Activated T-helper 2 cell treated with anti-CD3 and anti-CD28 coated beads, Interferon-gamma antibody, Interleukin-2, Interleukin-4, amounts not matched to agents 10 μg/mL and 5 μg/mL and 100 μg/mL, durations not matched to agents 14 hours and 24 hours and 36 hours (primary cell): ENCODE data around the gene FGF14. TPM values are rescaled to one million over a fixed set of nuclear protein-coding genes. Genes with fewer than 3 reads are reported as not detected.
"Not testable (repeated sequence)": the region's sequence is repeated elsewhere in the genome, so short reads cannot be mapped to it uniquely, and the experiment has no call there.

Source experiments
- DNase-seq: peaks from one replicate; pipeline ENCODE4 v3.0.0; 2021; ENCODE audit warnings: low spot score
- H3K27ac Mint-ChIP-seq: one replicate; pipeline ENCODE4 v1.8.0; 2021; ENCODE audit warnings: mixed read lengths
- H3K27me3 Mint-ChIP-seq: one replicate; pipeline ENCODE4 v1.8.0; 2021; ENCODE audit warnings: low read depth, mixed read lengths
- H3K36me3 Mint-ChIP-seq: one replicate; pipeline ENCODE4 v1.8.0; 2021; ENCODE audit warnings: low read depth, mixed read lengths
- H3K4me1 Mint-ChIP-seq: one replicate; pipeline ENCODE4 v1.8.0; 2021; ENCODE audit warnings: low read depth, mixed read lengths
- H3K4me3 Mint-ChIP-seq: one replicate; pipeline ENCODE4 v1.8.0; 2021; ENCODE audit warnings: low read depth, mild to moderate bottlenecking, moderate library complexity, mixed read lengths
- H3K9me3 Mint-ChIP-seq: one replicate; pipeline ENCODE4 v1.8.0; 2021; ENCODE audit warnings: mixed read lengths
- intact Hi-C: fragments of 100-400 bp; cut with micrococcal nuclease; formaldehyde crosslinking; loops from one replicate; pipeline ENCODE4 v1.15.1; 2023
- total RNA-seq: library from RNA; stranded (reverse); gene quantifications from 2 replicates; pipeline ENCODE4 v1.2.3, GENCODE V29; 2022

FGF14 gene
- total RNA-seq, 1 donor from 2014 or later: not detected

- DNase-seq, H3K4me3 Mint-ChIP-seq, H3K27ac Mint-ChIP-seq, H3K27me3 Mint-ChIP-seq, H3K36me3 Mint-ChIP-seq, H3K9me3 Mint-ChIP-seq, H3K4me1 Mint-ChIP-seq, intact Hi-C loops: not testable (repeated sequence)
Observed at GRCh38 chr13:101837778-101838177, 564.1 kb downstream of the FGF14 start.

- Mint-ChIP-seq H3K27me3 (no peaks in the 10 kb centered on the region), H3K4me3 (no peak overlapping the region), H3K4me1 (no peaks in the 10 kb centered on the region), H3K36me3 (no peaks in the 10 kb centered on the region), H3K9me3 (no peaks in the 10 kb centered on the region), H3K27ac (no peak overlapping the region)
- intact Hi-C loops: no loop called here
- no peak for DNase-seq
Observed at GRCh38 chr13:101837288-101837687, 564.6 kb downstream of the FGF14 start.

GRCh38 chr13:101835920-101836319 is 565.9 kb downstream of the FGF14 start:
- Mint-ChIP-seq H3K27me3 (no peaks in the 10 kb centered on the region), H3K9me3 (no peaks in the 10 kb centered on the region), H3K27ac (no peak overlapping the region), H3K4me1 (no peaks in the 10 kb centered on the region), H3K36me3 (no peaks in the 10 kb centered on the region), H3K4me3 (no peak overlapping the region)
- no peak for DNase-seq
- intact Hi-C loops: no loop called here

GRCh38 chr13:101833671-101834070 is 568.2 kb downstream of the FGF14 start:
- Mint-ChIP-seq H3K27ac (no peak overlapping the region), H3K27me3 (no peaks in the 10 kb centered on the region), H3K4me1 (no peaks in the 10 kb centered on the region), H3K4me3 (no peak overlapping the region), H3K36me3 (no peaks in the 10 kb centered on the region), H3K9me3 (no peaks in the 10 kb centered on the region)
- DNase-seq: no peak
- intact Hi-C loops: no loop called here

- H3K9me3 Mint-ChIP-seq: no peaks in the 10 kb centered on the region
- no peak overlapping the region for H3K27ac Mint-ChIP-seq
- DNase-seq: no peak
- no peaks in the 10 kb centered on the region for H3K36me3 Mint-ChIP-seq
- intact Hi-C loops: no loop called here
- H3K4me3 Mint-ChIP-seq: no peak overlapping the region
- no peaks in the 10 kb centered on the region for H3K4me1 Mint-ChIP-seq
- no peaks in the 10 kb centered on the region for H3K27me3 Mint-ChIP-seq
Observed at GRCh38 chr13:101830035-101830434, 571.8 kb downstream of the FGF14 start.

- H3K4me3 Mint-ChIP-seq: no peak overlapping the region
- intact Hi-C loops: no loop called here
- no peaks in the 10 kb centered on the region for H3K36me3 Mint-ChIP-seq
- no peak for DNase-seq
- H3K4me1 Mint-ChIP-seq: no peaks in the 10 kb centered on the region
- no peaks in the 10 kb centered on the region for H3K9me3 Mint-ChIP-seq
- no peak overlapping the region for H3K27ac Mint-ChIP-seq
- H3K27me3 Mint-ChIP-seq: no peaks in the 10 kb centered on the region
Observed at GRCh38 chr13:101829484-101829883, 572.4 kb downstream of the FGF14 start.

- no peak for DNase-seq
- no peak overlapping the region for H3K4me3 Mint-ChIP-seq
- no peaks in the 10 kb centered on the region for H3K36me3 Mint-ChIP-seq
- no peaks in the 10 kb centered on the region for H3K27me3 Mint-ChIP-seq
- intact Hi-C loops: no loop called here
- H3K4me1 Mint-ChIP-seq: no peaks in the 10 kb centered on the region
- no peak overlapping the region for H3K27ac Mint-ChIP-seq
- H3K9me3 Mint-ChIP-seq: no peaks in the 10 kb centered on the region
Observed at GRCh38 chr13:101828119-101828518, 573.7 kb downstream of the FGF14 start.

GRCh38 chr13:101817898-101818297 is 584.0 kb downstream of the FGF14 start:
- H3K4me1 Mint-ChIP-seq: no peaks in the 10 kb centered on the region
- intact Hi-C loops: no loop called here
- no peaks in the 10 kb centered on the region for H3K36me3 Mint-ChIP-seq
- no peak for DNase-seq
- no peak overlapping the region for H3K4me3 Mint-ChIP-seq
- H3K9me3 Mint-ChIP-seq: no peaks in the 10 kb centered on the region
- no peaks in the 10 kb centered on the region for H3K27me3 Mint-ChIP-seq
- H3K27ac Mint-ChIP-seq: no peak overlapping the region

GRCh38 chr13:101811881-101812280 is 590.0 kb downstream of the FGF14 start:
- Mint-ChIP-seq H3K4me1 (no peaks in the 10 kb centered on the region), H3K9me3 (no peaks in the 10 kb centered on the region), H3K27ac (no peak overlapping the region)

GRCh38 chr13:101811284-101811839 is 590.5 kb downstream of the FGF14 start:
- H3K36me3 Mint-ChIP-seq: no peaks in the 10 kb centered on the region

More at GRCh38 chr13:101811881-101812280, 590.0 kb downstream of the FGF14 start:
- Mint-ChIP-seq H3K4me3 (no peak overlapping the region), H3K36me3 (no peaks in the 10 kb centered on the region), H3K27me3 (no peaks in the 10 kb centered on the region)
- intact Hi-C loops: no loop called here
- DNase-seq: no peak

GRCh38 chr13:101799196-101799595 is 602.7 kb downstream of the FGF14 start:
- no peaks in the 10 kb centered on the region for H3K36me3 Mint-ChIP-seq
- H3K9me3 Mint-ChIP-seq: no peaks in the 10 kb centered on the region
- H3K27ac Mint-ChIP-seq: no peak overlapping the region
- H3K4me1 Mint-ChIP-seq: no peaks in the 10 kb centered on the region
- intact Hi-C loops: no loop called here
- no peak for DNase-seq
- H3K27me3 Mint-ChIP-seq: no peaks in the 10 kb centered on the region
- H3K4me3 Mint-ChIP-seq: no peak overlapping the region

More at GRCh38 chr13:101811284-101811839, 590.5 kb downstream of the FGF14 start:
- Mint-ChIP-seq H3K9me3 (no peaks in the 10 kb centered on the region), H3K27me3 (no peaks in the 10 kb centered on the region), H3K4me1 (no peaks in the 10 kb centered on the region), H3K27ac (no peak overlapping the region), H3K4me3 (no peak overlapping the region)
- DNase-seq: no peak
- intact Hi-C loops: no loop called here

GRCh38 chr13:101798437-101798836 is 603.4 kb downstream of the FGF14 start:
- intact Hi-C loops: no loop called here
- DNase-seq: no peak
- H3K27ac Mint-ChIP-seq: no peak overlapping the region
- no peaks in the 10 kb centered on the region for H3K9me3 Mint-ChIP-seq
- H3K4me1 Mint-ChIP-seq: no peaks in the 10 kb centered on the region
- no peaks in the 10 kb centered on the region for H3K36me3 Mint-ChIP-seq
- no peaks in the 10 kb centered on the region for H3K27me3 Mint-ChIP-seq
- no peak overlapping the region for H3K4me3 Mint-ChIP-seq

GRCh38 chr13:101795460-101795859 is 606.4 kb downstream of the FGF14 start:
- DNase-seq: no peak
- Mint-ChIP-seq H3K4me3 (no peak overlapping the region), H3K4me1 (no peaks in the 10 kb centered on the region), H3K27ac (no peak overlapping the region), H3K36me3 (no peaks in the 10 kb centered on the region), H3K27me3 (no peaks in the 10 kb centered on the region), H3K9me3 (no peaks in the 10 kb centered on the region)
- intact Hi-C loops: no loop called here

- H3K4me1 Mint-ChIP-seq: no peaks in the 10 kb centered on the region
- H3K36me3 Mint-ChIP-seq: no peaks in the 10 kb centered on the region
- H3K27me3 Mint-ChIP-seq: no peaks in the 10 kb centered on the region
- no peak overlapping the region for H3K27ac Mint-ChIP-seq
- no peaks in the 10 kb centered on the region for H3K9me3 Mint-ChIP-seq
- DNase-seq: no peak
- intact Hi-C loops: no loop called here
- H3K4me3 Mint-ChIP-seq: no peak overlapping the region
Observed at GRCh38 chr13:101795025-101795424, 606.8 kb downstream of the FGF14 start.
